CD14-positive monocyte (primary cell): ENCODE measurements around the gene HMCN2. TPM values are rescaled to one million over a fixed set of nuclear protein-coding genes. Genes with fewer than 3 reads are reported as not detected.

Experiments
- DNase-seq, 3 donors: peaks; one replicate each; pipeline ENCODE4 v3.0.0-alpha.2; 2011 to 2022
- H2AFZ ChIP-seq: 2 replicates; pipeline ENCODE4 v1.6.0; 2012; ENCODE audit warnings: mild to moderate bottlenecking, low read depth, low read length, inconsistent platforms; ENCODE audit not compliant: insufficient read depth, poor library complexity, severe bottlenecking
- H3K27ac ChIP-seq, 2 donors: 1 replicate in 1 of 2; 2 replicates in 1 of 2; pipeline ENCODE4 v1.5.1; 2012 to 2013; ENCODE audit warnings: low read length in 2 of 2, control low read depth in 1 of 2, inconsistent platforms in 1 of 2, low read depth in 1 of 2, mild to moderate bottlenecking in 1 of 2
- H3K27me3 ChIP-seq, 2 donors: one replicate each; pipeline versions ENCODE4 v1.6.0 to v1.6.1; 2011 to 2013; ENCODE audit warnings: low read length in 2 of 2; ENCODE audit not compliant: control insufficient read depth in 2 of 2, insufficient read depth in 2 of 2
- H3K36me3 ChIP-seq, 2 donors: replicated peaks in 1 of 2; 1 replicate in 1 of 2; 2 replicates in 1 of 2; pipeline versions ENCODE4 v1.5.1 to v1.6.1; 2012 to 2013; ENCODE audit warnings: low read length in 2 of 2, control low read depth in 1 of 2, inconsistent platforms in 1 of 2, mild to moderate bottlenecking in 1 of 2; ENCODE audit not compliant: insufficient read depth in 2 of 2, control insufficient read depth in 1 of 2
- H3K4me1 ChIP-seq, 2 donors: 1 replicate in 1 of 2; 2 replicates in 1 of 2; pipeline versions ENCODE4 v1.5.1 to v1.6.1; 2012 to 2013; ENCODE audit warnings: low read length in 2 of 2, control low read depth in 1 of 2, inconsistent platforms in 1 of 2, mild to moderate bottlenecking in 1 of 2, moderate library complexity in 1 of 2; ENCODE audit not compliant: insufficient read depth in 2 of 2, control insufficient read depth in 1 of 2
- H3K4me2 ChIP-seq: replicated peaks from 2 replicates; pipeline ENCODE3; 2012; ENCODE audit warnings: low read length, moderate library complexity, mild to moderate bottlenecking; ENCODE audit not compliant: poor library complexity, severe bottlenecking; ENCODE audit errors: extremely low read depth
- H3K4me3 ChIP-seq, 3 experiments: fragments of 200-600 bp in 1 of 3; sonication (generic) in 1 of 3; replicated peaks in 1 of 3; 1 replicate in 2 of 3; 2 replicates in 1 of 3; pipeline ENCODE4 v1.5.1; 2011 to 2013; ENCODE audit warnings: low read length in 3 of 3, mild to moderate bottlenecking in 3 of 3, control low read depth in 2 of 3, low read depth in 2 of 3, inconsistent platforms in 1 of 3, moderate library complexity in 1 of 3
- H3K79me2 ChIP-seq: 2 replicates; pipeline ENCODE4 v1.6.0; 2012; ENCODE audit warnings: mild to moderate bottlenecking, control low read depth, inconsistent platforms, low read length, moderate library complexity; ENCODE audit not compliant: insufficient read depth
- H3K9ac ChIP-seq: 2 replicates; pipeline ENCODE4 v1.6.0; 2017; ENCODE audit warnings: low read length, mild to moderate bottlenecking; ENCODE audit not compliant: insufficient read depth, poor library complexity, severe bottlenecking
- H3K9me3 ChIP-seq, 2 donors: replicated peaks in 1 of 2; 1 replicate in 1 of 2; 2 replicates in 1 of 2; pipeline versions ENCODE4 v1.5.1 to v1.6.1; 2012 to 2013; ENCODE audit warnings: low read length in 2 of 2, control low read depth in 1 of 2; ENCODE audit not compliant: control insufficient read depth in 1 of 2, insufficient read depth in 1 of 2
- H4K20me1 ChIP-seq: 2 replicates; pipeline ENCODE4 v1.6.0; 2012; ENCODE audit warnings: mild to moderate bottlenecking, low read length, control low read depth, moderate library complexity; ENCODE audit not compliant: insufficient read depth
- H3K27ac Mint-ChIP-seq, 7 donors: one replicate each; pipeline ENCODE4 v1.8.0; 2020; ENCODE audit warnings: mild to moderate bottlenecking in 7 of 7, mixed read lengths in 7 of 7, moderate library complexity in 6 of 7, inconsistent platforms in 2 of 7
- H3K27me3 Mint-ChIP-seq, 3 donors: one replicate each; pipeline ENCODE4 v1.8.0; 2021 to 2022; ENCODE audit warnings: low read depth in 3 of 3, mild to moderate bottlenecking in 3 of 3, mixed read lengths in 3 of 3, moderate library complexity in 3 of 3, inconsistent platforms in 1 of 3
- H3K36me3 Mint-ChIP-seq, 2 donors: one replicate each; pipeline ENCODE4 v1.8.0; 2020; ENCODE audit warnings: mixed read lengths in 2 of 2, inconsistent platforms in 1 of 2, mild to moderate bottlenecking in 1 of 2
- H3K4me1 Mint-ChIP-seq: one replicate; pipeline ENCODE4 v1.8.0; 2020; ENCODE audit warnings: mild to moderate bottlenecking, mixed read lengths
- H3K4me3 Mint-ChIP-seq, 2 donors: one replicate each; pipeline ENCODE4 v1.8.0; 2020; ENCODE audit warnings: mild to moderate bottlenecking in 2 of 2, mixed read lengths in 2 of 2, moderate library complexity in 1 of 2
- H3K9me3 Mint-ChIP-seq, 7 donors: one replicate each; pipeline ENCODE4 v1.8.0; 2020 to 2022; ENCODE audit warnings: mixed read lengths in 7 of 7, mild to moderate bottlenecking in 6 of 7, moderate library complexity in 6 of 7, inconsistent platforms in 2 of 7
- WGBS: methylation state at CpG from one replicate; pipeline ENCODE4 v1.1.5; 2013; ENCODE audit warnings: missing lambda C conversion rate; ENCODE audit not compliant: insufficient coverage; 5-methylcytosine and 5-hydroxymethylcytosine counted together
- intact Hi-C, 2 donors: fragments of 100-400 bp; cut with micrococcal nuclease; formaldehyde crosslinking; loops; one replicate each; pipeline versions ENCODE4 v1.15.0 to v1.15.1; 2023
- polyA plus RNA-seq, 3 donors: library from polyadenylated mRNA; depleted of rRNA in 1 of 3; unstranded in 2 of 3; stranded (reverse) in 1 of 3; fragments of 300-500 nt in 2 of 3; fragments of >200 nt in 1 of 3; fragmentation: Illumina TruSeq in 2 of 3; gene quantifications; 1 replicate in 2 of 3; 2 replicates in 1 of 3; pipeline ENCODE4 v1.2.3, GENCODE V29; 2012 to 2021
- TF ChIP-seq, protein P1 (sequence below): fragments of 200-600 bp; IDR thresholded peaks from one replicate; pipeline ENCODE4 v1.8.0; 2022; ENCODE audit warnings: antibody characterized with exemption, mild to moderate bottlenecking

Gene HMCN2
- polyA plus RNA-seq, 3 donors: not detected

DNA sequence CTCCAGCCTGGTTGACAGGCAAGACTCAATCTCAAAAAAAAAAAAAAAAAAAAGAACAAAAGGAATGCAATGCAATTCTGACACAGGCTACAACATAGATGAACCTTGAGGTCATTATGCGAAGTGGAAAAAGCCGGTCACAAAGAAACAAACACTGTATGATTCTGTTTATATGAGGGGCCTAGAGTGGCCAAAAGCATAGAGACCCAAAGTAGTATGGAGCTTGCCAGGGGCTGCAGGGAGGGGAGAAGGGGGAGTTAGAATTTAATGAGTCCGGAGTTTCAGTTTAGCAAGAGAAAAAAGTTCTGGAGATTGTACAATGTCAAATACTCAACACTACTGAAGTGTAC, 146.0 kb downstream of the HMCN2 start:
- TF ChIP-seq, protein P1, sequence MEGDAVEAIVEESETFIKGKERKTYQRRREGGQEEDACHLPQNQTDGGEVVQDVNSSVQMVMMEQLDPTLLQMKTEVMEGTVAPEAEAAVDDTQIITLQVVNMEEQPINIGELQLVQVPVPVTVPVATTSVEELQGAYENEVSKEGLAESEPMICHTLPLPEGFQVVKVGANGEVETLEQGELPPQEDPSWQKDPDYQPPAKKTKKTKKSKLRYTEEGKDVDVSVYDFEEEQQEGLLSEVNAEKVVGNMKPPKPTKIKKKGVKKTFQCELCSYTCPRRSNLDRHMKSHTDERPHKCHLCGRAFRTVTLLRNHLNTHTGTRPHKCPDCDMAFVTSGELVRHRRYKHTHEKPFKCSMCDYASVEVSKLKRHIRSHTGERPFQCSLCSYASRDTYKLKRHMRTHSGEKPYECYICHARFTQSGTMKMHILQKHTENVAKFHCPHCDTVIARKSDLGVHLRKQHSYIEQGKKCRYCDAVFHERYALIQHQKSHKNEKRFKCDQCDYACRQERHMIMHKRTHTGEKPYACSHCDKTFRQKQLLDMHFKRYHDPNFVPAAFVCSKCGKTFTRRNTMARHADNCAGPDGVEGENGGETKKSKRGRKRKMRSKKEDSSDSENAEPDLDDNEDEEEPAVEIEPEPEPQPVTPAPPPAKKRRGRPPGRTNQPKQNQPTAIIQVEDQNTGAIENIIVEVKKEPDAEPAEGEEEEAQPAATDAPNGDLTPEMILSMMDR: no peak
- Histone ChIP-seq H3K9ac (no peak overlapping the region), H3K27me3 (no peaks in the 10 kb centered on the region), H3K36me3 (no peaks in the 10 kb centered on the region), H3K27ac (no peak overlapping the region), H3K9me3 (no peaks in the 10 kb centered on the region), H2AFZ (no peak overlapping the region), H4K20me1 (no peaks in the 10 kb centered on the region), H3K4me1 (no peaks in the 10 kb centered on the region), H3K79me2 (no peaks in the 10 kb centered on the region), H3K4me2 (no peak overlapping the region), H3K4me3 (no peak overlapping the region)
- no peak overlapping the region for H3K27ac Mint-ChIP-seq
- H3K36me3 Mint-ChIP-seq: no peaks in the 10 kb centered on the region
- H3K4me1 Mint-ChIP-seq: no peaks in the 10 kb centered on the region
- peaks cover 0 to 9% (median 6%) of the 10 kb centered on the region in 3 donors for H3K27me3 Mint-ChIP-seq
- no peak for DNase-seq
- H3K9me3 Mint-ChIP-seq: no peaks in the 10 kb centered on the region
- intact Hi-C loops: no loop called here
- no CpG with 5 or more reads among the region's 3 CpGs for WGBS
- no peak overlapping the region for H3K4me3 Mint-ChIP-seq

DNA sequence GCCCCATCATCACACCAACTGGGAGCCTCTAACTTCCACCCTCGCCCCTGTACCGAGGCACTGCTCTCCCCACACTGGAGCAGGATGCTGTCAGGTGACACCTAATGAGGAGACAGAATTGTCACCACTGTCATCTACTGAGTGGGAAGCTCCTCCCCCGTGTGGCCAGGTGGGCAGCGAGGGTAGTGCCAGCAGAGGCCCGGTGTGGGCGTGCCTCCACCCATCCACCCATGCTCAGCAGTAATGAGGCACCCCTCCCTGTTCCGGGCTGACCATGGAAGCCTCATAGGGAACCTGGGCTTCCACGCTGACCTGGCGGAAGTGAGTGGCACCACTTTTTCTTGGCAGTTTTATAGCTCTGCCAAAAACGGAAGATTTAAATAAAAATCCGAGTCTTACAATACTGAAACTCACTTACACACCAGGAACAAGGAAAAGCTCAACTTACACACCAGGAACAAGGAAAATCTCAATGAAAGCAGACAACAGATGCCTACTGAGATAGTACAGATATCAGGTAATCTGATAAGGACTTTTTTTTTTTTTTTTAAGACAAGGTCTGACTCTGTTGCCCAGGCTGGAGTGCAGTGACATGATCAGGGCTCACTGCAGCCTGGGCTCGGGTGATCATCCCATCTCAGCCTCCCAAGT, 148.6 kb downstream of the HMCN2 start:
- Histone ChIP-seq H3K27ac (no peak overlapping the region), H3K4me2 (no peak overlapping the region), H3K4me1 (no peaks in the 10 kb centered on the region), H3K9me3 (no peaks in the 10 kb centered on the region), H3K4me3 (no peak overlapping the region), H3K36me3 (no peaks in the 10 kb centered on the region), H3K79me2 (no peaks in the 10 kb centered on the region), H2AFZ (no peak overlapping the region), H3K27me3 (no peaks in the 10 kb centered on the region), H4K20me1 (no peaks in the 10 kb centered on the region), H3K9ac (no peak overlapping the region)
- peaks cover 6 to 10% (median 9%) of the 10 kb centered on the region in 3 donors for H3K27me3 Mint-ChIP-seq
- no peak for DNase-seq
- no peak overlapping the region for H3K4me3 Mint-ChIP-seq
- no peak overlapping the region for H3K27ac Mint-ChIP-seq
- H3K4me1 Mint-ChIP-seq: no peaks in the 10 kb centered on the region
- intact Hi-C loops: no loop called here
- H3K36me3 Mint-ChIP-seq: no peaks in the 10 kb centered on the region
- H3K9me3 Mint-ChIP-seq: peaks cover 0 to 1% (median 0%) of the 10 kb centered on the region in 7 donors
- TF ChIP-seq, protein P1: no peak
- WGBS: 91% methylated on average over 9 of the region's 12 CpGs
